Fibroblast of mammary gland (primary cell): Measurements from ENCODE around the gene CCNO.

ENCODE experiments used
- DNase-seq: peaks from one replicate; pipeline ENCODE4 v3.0.0-alpha.2; 2010; ENCODE audit warnings: low read depth
- H3K4me3 ChIP-seq: 2 replicates; pipeline ENCODE4 v1.5.1; 2011; ENCODE audit warnings: low read depth, mild to moderate bottlenecking, low read length, moderate library complexity; ENCODE audit not compliant: control insufficient read depth
- TF ChIP-seq, protein P1 (sequence below): conservative IDR thresholded peaks from 2 replicates; pipeline ENCODE4 v1.5.1; 2011; ENCODE audit warnings: low read depth, low read length, inconsistent platforms; ENCODE audit not compliant: control insufficient read depth, insufficient read depth

Gene CCNO

DNA sequence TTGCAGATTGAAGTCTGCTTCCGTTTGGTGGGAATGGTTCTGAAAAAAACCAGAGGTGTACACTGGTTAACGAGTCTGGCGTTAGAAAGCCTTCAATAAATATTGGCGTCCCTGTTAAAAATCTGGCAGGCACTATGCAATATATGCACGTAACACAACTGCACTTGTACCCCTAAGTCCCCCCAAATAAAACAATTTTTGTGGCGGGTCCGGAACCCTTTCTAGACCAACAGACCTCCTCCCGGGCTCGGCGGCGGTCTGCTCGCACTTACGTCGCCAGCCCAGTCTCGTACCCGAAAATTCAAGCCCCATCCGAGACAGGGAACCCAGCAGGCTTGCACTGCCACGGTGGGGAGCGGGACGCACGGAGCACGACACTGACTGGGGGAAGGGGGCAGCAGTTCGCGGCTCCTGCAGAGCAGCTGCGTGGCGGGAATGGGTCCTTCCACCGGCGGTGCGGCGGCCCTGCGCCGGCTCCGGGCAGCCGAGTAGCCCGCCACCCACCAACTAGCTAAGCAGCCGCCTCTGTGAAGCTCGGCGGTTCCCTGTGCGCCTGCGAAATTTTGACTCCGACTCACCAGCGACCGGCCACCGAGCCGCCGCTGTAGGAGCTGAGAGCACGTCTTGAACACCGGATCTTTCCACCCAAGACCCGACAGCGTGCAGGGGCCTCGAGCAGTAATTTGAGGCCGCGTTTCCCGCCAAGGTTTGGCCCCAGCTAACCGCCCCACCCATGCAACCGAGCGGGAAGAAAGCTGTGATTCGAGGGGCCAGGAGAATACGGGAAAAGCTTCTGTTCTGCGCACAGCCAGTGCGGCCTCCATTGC lies 10.2 kb downstream of the CCNO start:
- H3K4me3 ChIP-seq, result no peak overlapping the region
- TF ChIP-seq, protein P1, sequence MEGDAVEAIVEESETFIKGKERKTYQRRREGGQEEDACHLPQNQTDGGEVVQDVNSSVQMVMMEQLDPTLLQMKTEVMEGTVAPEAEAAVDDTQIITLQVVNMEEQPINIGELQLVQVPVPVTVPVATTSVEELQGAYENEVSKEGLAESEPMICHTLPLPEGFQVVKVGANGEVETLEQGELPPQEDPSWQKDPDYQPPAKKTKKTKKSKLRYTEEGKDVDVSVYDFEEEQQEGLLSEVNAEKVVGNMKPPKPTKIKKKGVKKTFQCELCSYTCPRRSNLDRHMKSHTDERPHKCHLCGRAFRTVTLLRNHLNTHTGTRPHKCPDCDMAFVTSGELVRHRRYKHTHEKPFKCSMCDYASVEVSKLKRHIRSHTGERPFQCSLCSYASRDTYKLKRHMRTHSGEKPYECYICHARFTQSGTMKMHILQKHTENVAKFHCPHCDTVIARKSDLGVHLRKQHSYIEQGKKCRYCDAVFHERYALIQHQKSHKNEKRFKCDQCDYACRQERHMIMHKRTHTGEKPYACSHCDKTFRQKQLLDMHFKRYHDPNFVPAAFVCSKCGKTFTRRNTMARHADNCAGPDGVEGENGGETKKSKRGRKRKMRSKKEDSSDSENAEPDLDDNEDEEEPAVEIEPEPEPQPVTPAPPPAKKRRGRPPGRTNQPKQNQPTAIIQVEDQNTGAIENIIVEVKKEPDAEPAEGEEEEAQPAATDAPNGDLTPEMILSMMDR, result no peak
- no peak for DNase-seq

DNA sequence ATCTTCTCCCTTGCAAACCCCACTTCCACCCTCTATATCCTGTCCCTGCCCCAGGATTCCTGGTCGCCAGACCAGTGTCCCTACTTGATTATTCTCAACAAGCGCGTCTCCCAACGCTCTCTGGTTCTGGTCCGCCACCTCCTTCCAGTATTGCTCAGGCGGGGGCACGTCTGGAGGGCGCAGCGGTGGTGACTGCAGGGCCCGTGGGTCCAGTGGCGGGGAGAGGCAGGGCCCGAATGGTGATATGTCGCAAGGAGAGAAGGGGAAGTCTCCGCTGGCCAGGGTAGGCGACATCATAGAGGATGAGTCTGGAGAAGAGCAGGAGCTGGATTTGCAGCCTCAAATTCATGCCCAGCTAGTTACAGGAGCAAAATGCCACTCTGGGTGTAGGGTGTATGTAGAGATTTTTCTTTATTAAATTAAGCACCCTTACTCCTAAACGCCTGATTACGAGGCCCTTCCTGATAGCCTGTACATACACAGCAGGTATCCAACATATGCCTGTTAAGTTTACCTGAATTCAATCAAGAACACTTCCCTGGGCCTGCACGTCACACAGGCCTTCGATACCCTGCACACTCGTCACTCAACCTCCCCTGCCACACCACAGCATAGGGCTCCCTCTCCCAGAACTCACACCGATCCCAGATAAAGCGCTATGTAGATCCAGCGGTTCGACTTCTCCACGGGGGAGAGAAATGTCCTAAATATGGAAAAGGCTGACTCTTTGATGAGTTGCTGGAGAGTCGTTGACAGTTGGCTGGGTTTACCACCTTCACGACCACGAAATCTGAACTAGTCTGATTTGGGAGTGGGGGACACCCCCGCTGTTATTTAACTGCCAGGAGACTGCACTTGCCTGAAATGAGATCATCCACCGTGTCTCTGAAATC lies 11.1 kb downstream of the CCNO start:
- TF ChIP-seq, protein P1, result no peak
- DNase-seq, result no peak
- H3K4me3 ChIP-seq, result no peak overlapping the region

DNA sequence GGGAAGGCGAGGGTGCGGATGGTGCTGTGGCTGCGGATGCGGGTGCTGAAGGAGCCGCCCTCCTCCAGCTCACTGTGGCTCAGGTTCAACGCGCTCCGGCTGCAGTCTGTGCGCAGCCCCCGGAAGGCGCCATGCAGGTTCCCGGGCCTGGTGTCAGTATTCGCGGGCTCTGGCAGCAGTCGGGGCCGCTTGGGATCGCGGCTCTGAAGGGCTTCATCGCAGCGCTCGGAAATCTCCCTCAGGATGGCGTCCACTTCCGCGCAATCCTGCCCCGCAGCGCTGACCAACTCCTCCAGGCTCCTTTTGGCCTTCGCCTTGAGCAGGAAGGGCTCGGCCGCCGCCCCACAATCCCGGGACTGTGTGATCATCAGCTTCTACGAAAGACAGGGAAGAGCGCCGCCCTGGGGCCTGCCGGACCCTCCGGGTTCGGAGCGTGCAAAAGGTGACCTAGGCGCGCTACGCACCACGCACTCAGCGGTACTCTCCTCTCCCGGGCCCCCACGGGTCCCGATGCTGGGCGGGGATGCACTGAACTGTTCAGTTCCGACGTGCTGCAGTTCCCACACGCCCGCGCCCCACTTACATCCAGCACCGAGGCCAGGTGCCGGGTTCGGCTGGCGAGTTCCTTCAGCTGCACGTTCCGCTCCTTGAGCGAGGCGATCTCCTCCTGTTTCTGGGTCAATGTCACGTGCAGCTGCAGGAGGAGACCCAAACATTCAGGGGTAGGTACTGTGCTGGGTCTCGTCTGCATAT lies 12.8 kb downstream of the CCNO start:
- TF ChIP-seq, protein P1, result no peak
- peak overlapping the region; percentile 36 for H3K4me3 ChIP-seq

DNA sequence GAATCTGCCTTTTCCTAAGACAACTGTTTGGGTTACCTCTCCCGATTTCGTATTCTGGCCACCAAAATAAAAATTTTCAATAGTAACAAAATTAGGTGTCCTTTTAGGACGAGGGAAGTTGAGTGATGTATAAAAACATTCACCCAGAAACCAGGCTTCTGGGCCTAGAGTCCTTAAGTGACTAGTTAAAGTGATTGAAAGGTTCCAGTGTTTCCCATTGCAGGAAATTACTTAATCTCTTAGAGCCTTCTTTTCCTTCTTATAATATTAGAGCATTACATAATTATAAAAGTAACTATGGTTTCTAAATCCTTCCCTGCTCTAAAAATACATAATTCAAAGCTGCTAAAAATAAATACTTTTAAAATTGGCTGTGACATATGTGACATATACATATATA lies 13.6 kb downstream of the CCNO start:
- H3K4me3 ChIP-seq, result no peak overlapping the region
- no peak for DNase-seq
- TF ChIP-seq, protein P1, result no peak

More for the DNA sequence above, 12.8 kb downstream of the CCNO start:
- DNase-seq, result peak; percentile 26

DNA sequence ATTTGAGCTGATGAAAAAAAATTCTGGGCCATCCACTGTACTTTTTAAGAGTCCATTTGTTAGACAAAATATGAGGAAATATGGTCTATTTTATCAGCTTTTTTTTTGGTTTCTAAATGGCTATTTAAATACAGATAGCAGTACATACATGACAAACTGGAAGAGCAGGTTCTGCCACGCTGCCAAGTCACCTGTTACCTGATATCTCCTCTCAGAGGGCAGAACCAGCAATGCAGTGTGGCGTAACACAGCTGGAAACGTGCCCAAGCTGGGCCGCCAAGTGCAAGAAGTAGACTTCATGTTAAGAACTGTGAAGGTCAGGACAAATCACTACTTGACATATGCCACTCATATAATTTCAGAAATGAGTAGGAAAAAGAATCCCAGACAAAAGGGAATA lies 14.4 kb downstream of the CCNO start:
- TF ChIP-seq, protein P1, result no peak
- DNase-seq, result no peak
- no peak overlapping the region for H3K4me3 ChIP-seq

DNA sequence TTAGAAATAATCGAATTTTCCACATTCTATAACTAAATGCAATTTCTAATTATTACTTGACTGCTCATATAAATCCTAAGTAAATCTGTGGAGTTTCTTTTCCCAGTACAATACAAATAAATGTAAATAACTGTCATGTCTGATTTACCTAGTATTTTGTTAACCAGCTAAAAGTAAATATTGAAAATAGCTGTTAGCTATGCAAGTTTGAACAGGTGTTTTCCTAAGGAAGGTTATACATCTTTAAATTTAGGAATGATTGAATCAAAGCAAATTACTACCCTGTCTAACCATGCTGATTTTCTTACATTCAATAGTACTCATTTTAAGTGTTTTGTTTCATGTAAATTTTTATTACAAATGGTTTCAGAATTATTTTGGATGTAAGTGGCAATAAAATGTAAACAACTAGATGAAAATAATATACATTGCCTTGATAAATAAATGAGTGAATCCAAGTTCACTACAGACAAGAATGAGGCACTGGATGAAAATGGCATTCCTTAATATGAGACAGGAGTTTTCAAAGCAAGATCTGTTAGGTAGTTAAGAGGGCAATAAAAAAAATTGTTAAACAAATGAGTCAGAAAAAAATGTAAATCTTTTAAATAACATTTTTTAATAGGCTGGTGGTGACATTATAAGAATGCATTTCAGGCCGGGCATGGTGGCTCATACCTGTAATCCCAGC lies 22.1 kb downstream of the CCNO start:
- H3K4me3 ChIP-seq, result no peak overlapping the region
- TF ChIP-seq, protein P1, result no peak
- no peak for DNase-seq
